K562 (cell line): ENCODE results near the gene C9. TPM values are rescaled to one million over a fixed set of nuclear protein-coding genes. Genes with fewer than 3 reads are reported as not detected.

ENCODE experiments used
- CBFA2T3 ChIP-seq: fragments of 450-650 bp; IDR thresholded peaks from 2 replicates; pipeline ENCODE4 v1.6.1; 2017
- CCAR2 ChIP-seq: fragments of 200-400 bp; formaldehyde crosslinking; IDR thresholded peaks from 2 replicates; pipeline ENCODE4 v1.6.1; 2017; ENCODE audit warnings: mild to moderate bottlenecking, low read depth, low read length
- CTBP1 ChIP-seq: fragments of 450-650 bp; IDR thresholded peaks from 2 replicates; pipeline ENCODE4 v1.6.1; 2016; ENCODE audit warnings: borderline replicate concordance
- EP300 ChIP-seq: IDR thresholded peaks from 2 replicates; pipeline ENCODE4 v1.6.1; 2012; ENCODE audit warnings: low read length, improper control_type of control experiment
- HDGF ChIP-seq: fragments of 450-650 bp; IDR thresholded peaks from 2 replicates; pipeline ENCODE4 v1.6.1; 2016
- KDM1A ChIP-seq, 2 experiments: fragments of 450-650 bp; IDR thresholded peaks; 2 replicates each; pipeline ENCODE4 v1.6.1; 2016; ENCODE audit warnings: mild to moderate bottlenecking in 2 of 2
- RAD51 ChIP-seq: fragments of 450-650 bp; IDR thresholded peaks from 2 replicates; pipeline ENCODE4 v1.7.1; 2016; ENCODE audit warnings: low read depth, mild to moderate bottlenecking, borderline replicate concordance
- VEZF1 ChIP-seq: fragments of 200-800 bp; sonication (Bioruptor generic); IDR thresholded peaks from 2 replicates; pipeline ENCODE4 v1.6.1; 2017; ENCODE audit warnings: missing genetic modification characterization, missing compliant biosample characterization
- ZBTB9 ChIP-seq: fragments of 450-650 bp; formaldehyde crosslinking; IDR thresholded peaks from 2 replicates; pipeline ENCODE4 v1.4.0; 2020; ENCODE audit warnings: mild to moderate bottlenecking, moderate library complexity
- ZNF41 ChIP-seq: fragments of 250-450 bp; sonication (Bioruptor Pico); conservative IDR thresholded peaks from 2 replicates; pipeline ENCODE4 v1.4.0; 2020; ENCODE audit warnings: mild to moderate bottlenecking
- polyA plus RNA-seq, 8 experiments: library from polyadenylated mRNA; depleted of rRNA in 4 of 8; stranded (reverse) in 5 of 8; unstranded in 3 of 8; fragments of >200 nt; fragmentation: Nextera tagmentation in 2 of 8; fragmentation: Illumina TruSeq in 1 of 8; extraction: Ambion mirVana in 2 of 8; extraction: Trizol in 1 of 8; gene quantifications; 2 replicates each; pipeline versions ENCODE4 v1.2.1 to v1.2.3, GENCODE V29; 2011 to 2014; ENCODE audit warnings: inconsistent platforms in 1 of 8, missing spikeins in 1 of 8
- total RNA-seq, 7 experiments: library from RNA; depleted of rRNA in 6 of 7; stranded (reverse); fragments of >200 nt in 6 of 7; fragmentation: Illumina TruSeq in 2 of 7; extraction: Trizol in 2 of 7; gene quantifications; 2 replicates each; pipeline versions ENCODE4 v1.2.1 to v1.2.3, GENCODE V29; 2011 to 2021; ENCODE audit warnings: low replicate concordance in 1 of 7
- TF ChIP-seq, protein P1 (sequence below): fragments of 200-600 bp; sonication (generic); IDR thresholded peaks from one replicate; pipeline ENCODE4 v1.6.1; 2012; ENCODE audit warnings: mild to moderate bottlenecking, low read depth, low read length, inconsistent platforms
- TF ChIP-seq, protein P2 (sequence below): fragments of 450-650 bp; IDR thresholded peaks from 2 replicates; pipeline ENCODE4 v1.6.1; 2016

Gene C9
- total and polyA plus RNA-seq, 9 of the 15 experiments (the other 6 are each of a cell fraction or from before 2014, with no cell fraction given), result 0.08 to 0.38 TPM; not detected in 7

DNA sequence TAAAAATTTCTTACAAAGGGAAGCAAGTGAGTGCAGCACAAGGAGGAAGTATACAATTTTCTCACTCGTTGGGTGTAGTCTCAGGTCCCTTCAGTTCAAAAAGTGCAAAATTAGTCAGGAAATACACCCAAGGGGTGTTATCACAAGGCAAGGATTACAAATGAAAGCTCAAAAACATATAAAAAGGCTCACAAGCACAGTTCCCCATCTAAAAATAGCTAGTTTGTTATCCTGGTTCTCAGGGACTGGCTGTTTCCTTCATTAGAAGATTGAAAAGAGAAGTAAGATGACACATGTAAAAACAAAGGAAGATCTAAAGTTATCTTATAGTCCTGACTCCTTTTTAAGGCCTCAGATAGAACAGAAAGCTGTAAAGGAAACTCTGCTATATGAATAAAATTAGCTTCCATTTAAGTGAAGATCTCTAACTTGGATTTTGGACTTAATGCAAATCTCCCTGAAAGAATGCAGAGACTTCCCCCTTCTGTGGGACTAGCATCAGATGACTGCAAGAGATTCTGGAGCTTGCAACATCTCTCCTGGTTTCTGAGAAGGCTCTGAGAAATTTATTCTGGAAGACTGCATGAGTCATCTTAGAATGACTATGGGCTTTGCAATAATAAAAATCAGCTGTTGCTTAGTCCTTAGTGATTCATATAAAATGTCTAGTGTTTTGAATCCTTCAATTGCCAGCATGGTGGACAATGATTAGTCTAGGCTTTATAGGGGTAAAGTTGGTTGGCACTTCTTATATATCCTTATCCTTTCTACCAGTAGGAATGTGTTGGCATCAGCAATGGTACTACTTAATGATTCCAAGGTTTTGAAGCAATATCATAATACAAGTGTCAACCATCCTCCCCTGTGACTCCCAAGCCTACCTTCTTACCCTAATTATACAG lies 35.1 kb upstream of the C9 start (continued):
- TF ChIP-seq CCAR2, result no peak
- peak; percentile 92 for TF ChIP-seq EP300
- TF ChIP-seq VEZF1 (CRISPR knock-in tag), result peak; percentile 60
- peak; percentile 56; the same call in 1 of the 2 replicates for TF ChIP-seq CTBP1
- peak; percentile 34 for TF ChIP-seq RAD51
- TF ChIP-seq ZBTB9 (CRISPR knock-in tag), result 0 out of 2 replicates have a peak, but pooled peaks have one; percentile 40
- TF ChIP-seq, protein P1, sequence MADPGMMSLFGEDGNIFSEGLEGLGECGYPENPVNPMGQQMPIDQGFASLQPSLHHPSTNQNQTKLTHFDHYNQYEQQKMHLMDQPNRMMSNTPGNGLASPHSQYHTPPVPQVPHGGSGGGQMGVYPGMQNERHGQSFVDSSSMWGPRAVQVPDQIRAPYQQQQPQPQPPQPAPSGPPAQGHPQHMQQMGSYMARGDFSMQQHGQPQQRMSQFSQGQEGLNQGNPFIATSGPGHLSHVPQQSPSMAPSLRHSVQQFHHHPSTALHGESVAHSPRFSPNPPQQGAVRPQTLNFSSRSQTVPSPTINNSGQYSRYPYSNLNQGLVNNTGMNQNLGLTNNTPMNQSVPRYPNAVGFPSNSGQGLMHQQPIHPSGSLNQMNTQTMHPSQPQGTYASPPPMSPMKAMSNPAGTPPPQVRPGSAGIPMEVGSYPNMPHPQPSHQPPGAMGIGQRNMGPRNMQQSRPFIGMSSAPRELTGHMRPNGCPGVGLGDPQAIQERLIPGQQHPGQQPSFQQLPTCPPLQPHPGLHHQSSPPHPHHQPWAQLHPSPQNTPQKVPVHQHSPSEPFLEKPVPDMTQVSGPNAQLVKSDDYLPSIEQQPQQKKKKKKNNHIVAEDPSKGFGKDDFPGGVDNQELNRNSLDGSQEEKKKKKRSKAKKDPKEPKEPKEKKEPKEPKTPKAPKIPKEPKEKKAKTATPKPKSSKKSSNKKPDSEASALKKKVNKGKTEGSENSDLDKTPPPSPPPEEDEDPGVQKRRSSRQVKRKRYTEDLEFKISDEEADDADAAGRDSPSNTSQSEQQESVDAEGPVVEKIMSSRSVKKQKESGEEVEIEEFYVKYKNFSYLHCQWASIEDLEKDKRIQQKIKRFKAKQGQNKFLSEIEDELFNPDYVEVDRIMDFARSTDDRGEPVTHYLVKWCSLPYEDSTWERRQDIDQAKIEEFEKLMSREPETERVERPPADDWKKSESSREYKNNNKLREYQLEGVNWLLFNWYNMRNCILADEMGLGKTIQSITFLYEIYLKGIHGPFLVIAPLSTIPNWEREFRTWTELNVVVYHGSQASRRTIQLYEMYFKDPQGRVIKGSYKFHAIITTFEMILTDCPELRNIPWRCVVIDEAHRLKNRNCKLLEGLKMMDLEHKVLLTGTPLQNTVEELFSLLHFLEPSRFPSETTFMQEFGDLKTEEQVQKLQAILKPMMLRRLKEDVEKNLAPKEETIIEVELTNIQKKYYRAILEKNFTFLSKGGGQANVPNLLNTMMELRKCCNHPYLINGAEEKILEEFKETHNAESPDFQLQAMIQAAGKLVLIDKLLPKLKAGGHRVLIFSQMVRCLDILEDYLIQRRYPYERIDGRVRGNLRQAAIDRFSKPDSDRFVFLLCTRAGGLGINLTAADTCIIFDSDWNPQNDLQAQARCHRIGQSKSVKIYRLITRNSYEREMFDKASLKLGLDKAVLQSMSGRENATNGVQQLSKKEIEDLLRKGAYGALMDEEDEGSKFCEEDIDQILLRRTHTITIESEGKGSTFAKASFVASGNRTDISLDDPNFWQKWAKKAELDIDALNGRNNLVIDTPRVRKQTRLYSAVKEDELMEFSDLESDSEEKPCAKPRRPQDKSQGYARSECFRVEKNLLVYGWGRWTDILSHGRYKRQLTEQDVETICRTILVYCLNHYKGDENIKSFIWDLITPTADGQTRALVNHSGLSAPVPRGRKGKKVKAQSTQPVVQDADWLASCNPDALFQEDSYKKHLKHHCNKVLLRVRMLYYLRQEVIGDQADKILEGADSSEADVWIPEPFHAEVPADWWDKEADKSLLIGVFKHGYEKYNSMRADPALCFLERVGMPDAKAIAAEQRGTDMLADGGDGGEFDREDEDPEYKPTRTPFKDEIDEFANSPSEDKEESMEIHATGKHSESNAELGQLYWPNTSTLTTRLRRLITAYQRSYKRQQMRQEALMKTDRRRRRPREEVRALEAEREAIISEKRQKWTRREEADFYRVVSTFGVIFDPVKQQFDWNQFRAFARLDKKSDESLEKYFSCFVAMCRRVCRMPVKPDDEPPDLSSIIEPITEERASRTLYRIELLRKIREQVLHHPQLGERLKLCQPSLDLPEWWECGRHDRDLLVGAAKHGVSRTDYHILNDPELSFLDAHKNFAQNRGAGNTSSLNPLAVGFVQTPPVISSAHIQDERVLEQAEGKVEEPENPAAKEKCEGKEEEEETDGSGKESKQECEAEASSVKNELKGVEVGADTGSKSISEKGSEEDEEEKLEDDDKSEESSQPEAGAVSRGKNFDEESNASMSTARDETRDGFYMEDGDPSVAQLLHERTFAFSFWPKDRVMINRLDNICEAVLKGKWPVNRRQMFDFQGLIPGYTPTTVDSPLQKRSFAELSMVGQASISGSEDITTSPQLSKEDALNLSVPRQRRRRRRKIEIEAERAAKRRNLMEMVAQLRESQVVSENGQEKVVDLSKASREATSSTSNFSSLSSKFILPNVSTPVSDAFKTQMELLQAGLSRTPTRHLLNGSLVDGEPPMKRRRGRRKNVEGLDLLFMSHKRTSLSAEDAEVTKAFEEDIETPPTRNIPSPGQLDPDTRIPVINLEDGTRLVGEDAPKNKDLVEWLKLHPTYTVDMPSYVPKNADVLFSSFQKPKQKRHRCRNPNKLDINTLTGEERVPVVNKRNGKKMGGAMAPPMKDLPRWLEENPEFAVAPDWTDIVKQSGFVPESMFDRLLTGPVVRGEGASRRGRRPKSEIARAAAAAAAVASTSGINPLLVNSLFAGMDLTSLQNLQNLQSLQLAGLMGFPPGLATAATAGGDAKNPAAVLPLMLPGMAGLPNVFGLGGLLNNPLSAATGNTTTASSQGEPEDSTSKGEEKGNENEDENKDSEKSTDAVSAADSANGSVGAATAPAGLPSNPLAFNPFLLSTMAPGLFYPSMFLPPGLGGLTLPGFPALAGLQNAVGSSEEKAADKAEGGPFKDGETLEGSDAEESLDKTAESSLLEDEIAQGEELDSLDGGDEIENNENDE, result no peak
- TF ChIP-seq KDM1A (IDR thresholded peaks at IDR 0.05), result peak; percentile 44 to 63; a peak in 2 of 4 replicates
- TF ChIP-seq ZNF41 (CRISPR knock-in tag), result peak; percentile 92
- TF ChIP-seq CBFA2T3, result peak; percentile 63
- TF ChIP-seq, protein P2, sequence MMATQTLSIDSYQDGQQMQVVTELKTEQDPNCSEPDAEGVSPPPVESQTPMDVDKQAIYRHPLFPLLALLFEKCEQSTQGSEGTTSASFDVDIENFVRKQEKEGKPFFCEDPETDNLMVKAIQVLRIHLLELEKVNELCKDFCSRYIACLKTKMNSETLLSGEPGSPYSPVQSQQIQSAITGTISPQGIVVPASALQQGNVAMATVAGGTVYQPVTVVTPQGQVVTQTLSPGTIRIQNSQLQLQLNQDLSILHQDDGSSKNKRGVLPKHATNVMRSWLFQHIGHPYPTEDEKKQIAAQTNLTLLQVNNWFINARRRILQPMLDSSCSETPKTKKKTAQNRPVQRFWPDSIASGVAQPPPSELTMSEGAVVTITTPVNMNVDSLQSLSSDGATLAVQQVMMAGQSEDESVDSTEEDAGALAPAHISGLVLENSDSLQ, result 0 out of 2 replicates have a peak, but pooled peaks have one; percentile 3
- no peak for TF ChIP-seq HDGF
